SK-N-MC (cell line): ENCODE data around the gene MBOAT2.

Experiments
- DNase-seq: peaks from one replicate; pipeline ENCODE4 v3.0.0-alpha.2; 2011; ENCODE audit warnings: low read depth, low spot score
- H3K27ac ChIP-seq: fragments of 200-600 bp; sonication (generic); 2 replicates; pipeline ENCODE4 v1.5.1; 2016; ENCODE audit warnings: mixed run types
- H3K36me3 ChIP-seq: fragments of 200-600 bp; sonication (generic); 2 replicates; pipeline ENCODE4 v1.6.1; 2017; ENCODE audit warnings: antibody characterized with exemption, low read length, mixed read lengths; ENCODE audit not compliant: insufficient read depth
- H3K4me3 ChIP-seq: fragments of 200-600 bp; sonication (generic); 2 replicates; pipeline ENCODE4 v1.5.1; 2016
- H3K9ac ChIP-seq: fragments of 200-600 bp; sonication (generic); 2 replicates; pipeline ENCODE4 v1.8.0; 2017; ENCODE audit warnings: mixed run types, mixed read lengths; ENCODE audit not compliant: insufficient read length
- H3K9me3 ChIP-seq: fragments of 200-600 bp; sonication (generic); 2 replicates; pipeline ENCODE4 v1.6.1; 2017; ENCODE audit warnings: low read depth, mild to moderate bottlenecking, antibody characterized with exemption, low read length, moderate library complexity, mixed read lengths
- EZH2 ChIP-seq: fragments of 200-600 bp; sonication (generic); IDR thresholded peaks from one replicate; pipeline ENCODE4 v1.6.1; 2017; ENCODE audit warnings: antibody characterized with exemption
- FOXP2 ChIP-seq: optimal IDR thresholded peaks from 2 replicates; pipeline ENCODE3; 2011; ENCODE audit warnings: mild to moderate bottlenecking, moderate library complexity; ENCODE audit not compliant: insufficient read depth; ENCODE audit errors: extremely low read length, control extremely low read depth
- POLR2AphosphoS5 ChIP-seq: IDR thresholded peaks from 2 replicates; pipeline ENCODE4 v1.6.1; 2012; ENCODE audit warnings: mild to moderate bottlenecking, low read depth, low read length, borderline replicate concordance

The MBOAT2 gene

DNA sequence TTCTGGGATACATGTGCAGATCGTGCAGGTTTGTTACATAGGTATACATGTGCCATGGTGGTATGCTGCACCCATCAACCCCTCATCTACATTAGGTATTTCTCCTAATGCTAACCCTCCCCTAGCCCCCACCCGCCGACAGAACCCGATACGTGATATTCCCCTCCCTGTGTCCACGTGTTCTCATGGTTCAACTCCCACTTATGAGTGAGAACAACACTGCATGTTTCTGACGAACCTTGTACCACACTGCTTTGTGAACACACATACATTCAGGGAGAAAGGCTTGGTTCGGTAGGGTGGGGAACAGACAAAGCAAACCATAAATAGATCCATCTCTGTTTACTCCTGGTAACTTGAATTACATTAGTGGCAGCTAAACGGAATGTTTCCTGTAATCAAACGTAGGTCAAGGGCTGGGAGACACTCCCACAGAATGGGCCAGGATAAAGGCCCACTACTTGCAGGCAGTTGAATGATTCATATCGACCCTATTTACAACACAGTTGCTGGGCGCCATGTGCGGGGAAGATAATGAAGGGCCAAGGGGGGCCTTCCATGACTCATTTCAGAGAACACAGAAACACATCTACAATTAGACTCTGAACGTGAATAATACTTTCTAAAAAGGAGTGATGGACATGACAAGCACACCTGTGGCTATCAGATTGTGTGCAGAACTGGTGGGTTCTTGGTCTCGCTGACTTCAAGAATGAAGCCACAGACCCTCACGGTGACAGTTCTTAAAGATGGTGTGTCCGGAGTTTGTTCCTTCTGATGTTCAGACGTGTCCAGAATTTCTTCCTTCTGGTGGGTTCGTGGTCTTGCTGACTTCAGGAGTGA is 109.3 kb downstream of the MBOAT2 start:
- Histone ChIP-seq H3K36me3 (peaks cover 9% of the 10 kb centered on the region), H3K9me3 (no peaks in the 10 kb centered on the region), H3K4me3 (no peak overlapping the region), H3K27ac (no peak overlapping the region), H3K9ac (no peak overlapping the region)
- no peak for DNase-seq
- TF ChIP-seq POLR2AphosphoS5 (no peak), EZH2 (no peak), FOXP2 (no peak)

DNA sequence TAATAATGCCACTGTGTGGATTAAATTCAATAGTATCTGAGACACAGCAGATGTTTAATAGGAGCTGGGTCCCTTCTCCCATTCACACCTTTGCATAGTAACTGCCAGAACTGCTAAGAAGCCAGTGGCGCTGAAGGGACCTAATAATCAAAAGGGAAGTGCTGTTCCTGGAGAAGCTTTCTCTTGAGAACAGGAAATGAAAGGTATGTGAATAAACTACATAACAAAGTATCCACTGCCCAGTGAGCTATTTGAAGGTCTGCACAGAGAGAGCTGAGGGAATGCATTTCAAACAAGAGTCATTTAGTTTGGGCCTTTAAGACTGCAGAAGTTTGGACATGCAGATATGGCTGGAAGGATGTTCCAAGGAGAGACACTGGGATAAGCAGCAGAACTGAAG is 110.0 kb downstream of the MBOAT2 start:
- no peak overlapping the region for H3K9ac ChIP-seq
- H3K9me3 ChIP-seq = no peaks in the 10 kb centered on the region
- peaks cover 9% of the 10 kb centered on the region for H3K36me3 ChIP-seq
- no peak overlapping the region for H3K27ac ChIP-seq
- no peak for DNase-seq
- TF ChIP-seq EZH2 (no peak), FOXP2 (no peak), POLR2AphosphoS5 (no peak)
- no peak overlapping the region for H3K4me3 ChIP-seq

DNA sequence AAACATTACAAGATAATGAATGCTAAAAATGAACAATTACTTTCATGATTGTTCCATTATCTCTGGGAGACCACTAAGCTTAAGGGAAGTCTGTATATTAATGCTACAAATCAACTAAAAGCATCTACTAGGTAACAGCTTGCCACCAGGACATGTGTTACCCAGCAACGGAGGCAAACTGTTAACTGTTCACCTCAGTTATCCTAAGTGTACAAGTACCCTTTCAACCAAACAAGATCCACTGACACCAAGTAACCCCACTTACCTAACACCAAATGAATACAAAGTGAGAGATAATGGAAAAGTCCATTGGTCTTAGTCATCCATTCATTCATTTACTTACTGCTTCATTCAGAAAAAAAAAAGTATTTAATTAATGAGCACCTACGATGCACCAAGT is 111.4 kb downstream of the MBOAT2 start:
- TF ChIP-seq POLR2AphosphoS5 (no peak), FOXP2 (no peak), EZH2 (no peak)
- no peak overlapping the region for H3K4me3 ChIP-seq
- no peaks in the 10 kb centered on the region for H3K9me3 ChIP-seq
- H3K36me3 ChIP-seq = peaks cover 9% of the 10 kb centered on the region
- H3K9ac ChIP-seq = no peak overlapping the region
- no peak for DNase-seq
- H3K27ac ChIP-seq = no peak overlapping the region

DNA sequence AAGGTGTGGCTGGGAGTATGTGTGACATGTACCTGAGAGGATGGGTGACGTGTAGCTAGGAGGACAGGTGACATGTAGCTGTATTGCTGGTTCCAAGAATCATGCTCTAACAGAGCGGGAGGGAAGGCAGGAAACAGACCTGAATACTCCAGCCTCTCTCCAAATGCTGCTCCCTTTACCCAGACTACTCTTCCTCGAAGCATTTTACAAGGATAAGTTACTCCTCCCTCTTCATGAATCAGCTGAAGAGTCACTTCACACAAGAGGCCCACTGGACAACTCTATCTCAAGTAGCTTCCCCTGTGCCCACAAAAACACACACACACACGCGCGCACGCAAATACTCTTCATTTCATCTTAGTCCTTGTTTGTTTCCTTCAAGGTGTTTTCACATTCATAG is 113.5 kb downstream of the MBOAT2 start:
- DNase-seq = no peak
- Histone ChIP-seq H3K9me3 (no peaks in the 10 kb centered on the region), H3K27ac (no peak overlapping the region), H3K4me3 (no peak overlapping the region), H3K9ac (no peak overlapping the region), H3K36me3 (peaks cover 2% of the 10 kb centered on the region)
- TF ChIP-seq EZH2 = no peak
- TF ChIP-seq FOXP2 = no peak
- no peak for TF ChIP-seq POLR2AphosphoS5

DNA sequence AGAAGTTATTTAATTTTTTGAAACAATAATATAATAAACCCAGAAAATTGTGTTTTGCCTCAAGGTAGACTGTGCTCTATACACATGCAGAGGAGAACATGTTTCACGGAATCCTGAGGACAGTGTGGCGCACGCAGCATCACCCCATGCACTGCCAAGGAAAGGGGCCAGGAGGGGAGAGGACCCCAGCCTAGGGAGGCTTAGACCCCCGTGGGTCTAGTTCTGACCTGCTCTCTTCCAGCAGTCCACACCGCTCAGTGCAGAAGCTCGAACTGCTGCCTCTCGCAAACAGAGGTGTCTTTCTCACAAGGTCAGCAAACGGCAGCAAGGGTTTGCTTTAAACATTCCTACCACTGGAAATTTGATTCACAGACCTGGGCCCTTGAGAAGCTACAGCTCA is 114.5 kb downstream of the MBOAT2 start:
- no peak overlapping the region for H3K4me3 ChIP-seq
- H3K9ac ChIP-seq = no peak overlapping the region
- no peak for DNase-seq
- H3K36me3 ChIP-seq = no peaks in the 10 kb centered on the region
- TF ChIP-seq FOXP2 = no peak
- no peak for TF ChIP-seq POLR2AphosphoS5
- no peak for TF ChIP-seq EZH2
- no peak overlapping the region for H3K27ac ChIP-seq
- H3K9me3 ChIP-seq = no peaks in the 10 kb centered on the region

DNA sequence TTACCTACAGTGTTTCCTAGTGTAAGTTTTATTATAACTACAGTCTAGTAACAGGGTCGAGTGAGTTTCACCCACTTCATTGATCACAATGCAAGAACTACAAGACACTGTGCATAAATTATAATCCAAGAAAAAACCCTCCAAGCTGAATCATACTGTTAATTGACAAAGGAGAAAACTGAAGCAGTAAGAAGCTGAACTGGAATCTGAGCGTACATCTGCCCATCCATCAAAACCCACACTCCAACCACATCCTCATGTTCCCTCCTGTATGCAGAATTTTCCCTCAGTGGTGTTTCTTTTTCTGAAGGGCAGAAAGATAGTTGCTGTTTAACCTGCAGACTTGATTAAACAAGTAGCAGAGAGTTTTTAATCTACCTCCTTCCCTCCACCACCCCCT is 116.6 kb downstream of the MBOAT2 start:
- DNase-seq = no peak

DNA sequence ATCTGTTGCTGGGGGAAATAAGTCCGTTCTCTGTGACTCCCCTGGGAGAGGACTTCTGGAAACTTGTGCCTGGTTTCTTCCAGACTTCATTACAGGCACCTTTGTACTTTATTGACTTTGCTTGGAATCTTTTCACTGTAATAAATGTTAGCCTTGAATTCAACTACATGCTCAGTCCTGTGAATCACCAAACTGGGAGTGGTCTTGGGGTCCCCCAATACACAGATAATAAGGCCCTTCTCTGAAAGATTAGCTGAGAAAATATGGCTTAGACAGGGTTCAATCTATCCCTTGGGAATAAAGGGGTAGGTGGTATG is 117.3 kb downstream of the MBOAT2 start:
- no peak for TF ChIP-seq POLR2AphosphoS5
- TF ChIP-seq FOXP2 = no peak
- TF ChIP-seq EZH2 = no peak
- H3K4me3 ChIP-seq = no peak overlapping the region
- no peaks in the 10 kb centered on the region for H3K9me3 ChIP-seq
- H3K27ac ChIP-seq = no peak overlapping the region
- H3K9ac ChIP-seq = no peak overlapping the region
- DNase-seq = no peak
- peaks cover 7% of the 10 kb centered on the region; the same call in 1 of the 2 replicates for H3K36me3 ChIP-seq

More for the DNA sequence above, 116.6 kb downstream of the MBOAT2 start:
- Histone ChIP-seq H3K27ac (peak overlapping the region; percentile 77), H3K9ac (no peak overlapping the region), H3K36me3 (peaks cover 4% of the 10 kb centered on the region; the same call in 1 of the 2 replicates), H3K4me3 (no peak overlapping the region; the same call in 1 of the 2 replicates), H3K9me3 (no peaks in the 10 kb centered on the region)
- TF ChIP-seq FOXP2 (no peak), EZH2 (no peak)

DNA sequence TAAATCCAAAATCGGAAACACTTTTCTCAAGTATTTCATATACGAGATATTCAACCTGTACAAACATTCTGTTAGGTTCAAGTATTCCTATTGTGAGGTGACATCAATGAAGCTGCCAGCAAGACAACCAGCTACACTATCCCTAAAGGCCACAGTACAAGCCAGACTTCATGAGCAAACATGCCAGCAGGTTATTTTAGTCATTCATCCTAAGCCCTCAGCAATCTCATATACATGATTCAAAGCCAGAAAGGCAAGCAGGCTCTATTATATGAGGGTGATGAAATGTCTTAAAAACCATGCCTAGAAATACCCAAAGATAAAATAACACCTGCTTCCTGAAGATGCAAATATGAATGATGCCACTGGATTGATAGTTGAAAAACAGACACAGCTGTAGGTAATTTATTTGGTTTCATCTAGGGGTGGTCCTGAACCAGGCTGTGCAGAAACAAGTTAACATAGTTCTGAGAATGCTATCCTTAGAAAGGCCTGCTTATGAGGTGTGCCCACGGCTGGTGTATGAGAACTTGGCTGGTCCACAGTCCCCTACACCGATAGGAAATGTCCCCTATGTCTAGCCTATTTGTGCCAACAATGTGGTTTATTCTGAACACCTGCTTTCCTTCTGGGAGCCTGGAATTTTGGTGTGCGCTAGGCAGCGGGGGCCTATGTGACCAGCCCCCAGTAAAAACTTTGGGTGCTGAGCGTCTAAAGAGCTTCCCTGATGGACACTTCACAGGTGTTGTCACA is 117.9 kb downstream of the MBOAT2 start:
- Histone ChIP-seq H3K36me3 (peaks cover 7% of the 10 kb centered on the region; the same call in 1 of the 2 replicates), H3K4me3 (no peak overlapping the region), H3K9me3 (no peaks in the 10 kb centered on the region), H3K27ac (no peak overlapping the region), H3K9ac (no peak overlapping the region)
- no peak for DNase-seq
- TF ChIP-seq POLR2AphosphoS5 (no peak), FOXP2 (no peak), EZH2 (no peak)
